GM10266 (cell line): ENCODE results near the gene SF3B4.
A peak's percentile ranks its signal among the peaks of the same experiment; 100 is the strongest.
"Not testable (repeated sequence)": the region's sequence is repeated elsewhere in the genome, so short reads cannot be mapped to it uniquely, and the experiment has no call there.

ENCODE experiments used
- DNase-seq: peaks from one replicate; pipeline ENCODE4 v3.0.0; 2012; ENCODE audit errors: extremely low spot score
- TF ChIP-seq, protein P1 (sequence below): IDR thresholded peaks from 2 replicates; pipeline ENCODE4 v1.5.1; 2012; ENCODE audit warnings: mild to moderate bottlenecking, low read depth; ENCODE audit not compliant: control insufficient read depth, insufficient read depth; ENCODE audit errors: missing control alignments

Gene SF3B4

GRCh38 chr1:149888247-149888998 is 39.2 kb downstream of the SF3B4 start:
- TF ChIP-seq, protein P1, sequence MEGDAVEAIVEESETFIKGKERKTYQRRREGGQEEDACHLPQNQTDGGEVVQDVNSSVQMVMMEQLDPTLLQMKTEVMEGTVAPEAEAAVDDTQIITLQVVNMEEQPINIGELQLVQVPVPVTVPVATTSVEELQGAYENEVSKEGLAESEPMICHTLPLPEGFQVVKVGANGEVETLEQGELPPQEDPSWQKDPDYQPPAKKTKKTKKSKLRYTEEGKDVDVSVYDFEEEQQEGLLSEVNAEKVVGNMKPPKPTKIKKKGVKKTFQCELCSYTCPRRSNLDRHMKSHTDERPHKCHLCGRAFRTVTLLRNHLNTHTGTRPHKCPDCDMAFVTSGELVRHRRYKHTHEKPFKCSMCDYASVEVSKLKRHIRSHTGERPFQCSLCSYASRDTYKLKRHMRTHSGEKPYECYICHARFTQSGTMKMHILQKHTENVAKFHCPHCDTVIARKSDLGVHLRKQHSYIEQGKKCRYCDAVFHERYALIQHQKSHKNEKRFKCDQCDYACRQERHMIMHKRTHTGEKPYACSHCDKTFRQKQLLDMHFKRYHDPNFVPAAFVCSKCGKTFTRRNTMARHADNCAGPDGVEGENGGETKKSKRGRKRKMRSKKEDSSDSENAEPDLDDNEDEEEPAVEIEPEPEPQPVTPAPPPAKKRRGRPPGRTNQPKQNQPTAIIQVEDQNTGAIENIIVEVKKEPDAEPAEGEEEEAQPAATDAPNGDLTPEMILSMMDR: peak; percentile 72
- DNase-seq: peak; percentile 72

DNA sequence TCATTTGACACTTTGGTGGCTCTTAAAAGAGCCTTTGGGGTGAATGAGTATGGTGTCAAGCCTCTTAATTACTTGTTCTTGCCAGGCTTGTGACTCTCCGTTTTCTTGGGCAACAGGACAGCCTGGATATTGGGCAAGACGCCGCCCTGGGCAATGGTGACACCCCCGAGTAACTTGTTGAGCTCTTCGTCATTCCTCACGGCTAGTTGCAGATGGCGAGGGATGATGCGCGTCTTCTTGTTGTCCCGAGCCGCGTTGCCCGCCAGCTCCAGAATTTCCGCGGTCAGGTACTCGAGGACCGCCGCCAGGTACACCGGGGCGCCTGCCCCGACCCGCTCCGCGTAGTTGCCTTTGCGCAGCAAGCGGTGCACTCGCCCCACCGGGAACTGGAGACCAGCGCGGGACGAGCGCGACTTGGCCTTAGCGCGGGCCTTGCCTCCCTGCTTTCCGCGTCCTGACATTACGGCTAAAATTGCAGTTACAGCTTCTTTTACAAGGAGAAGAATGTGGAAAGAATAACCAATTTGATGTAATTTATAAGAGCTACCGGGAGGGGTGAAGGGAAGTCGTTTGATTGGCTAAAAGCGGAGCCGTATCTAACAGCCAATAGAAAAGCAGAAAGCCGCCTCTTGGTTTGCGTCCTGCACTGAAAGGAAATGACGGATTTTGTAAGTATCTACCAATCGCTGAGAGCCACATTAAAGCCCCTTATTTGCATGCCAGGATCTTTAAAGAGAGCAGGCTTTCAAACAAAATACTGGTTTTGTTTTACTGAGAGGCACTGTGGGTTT is 40.0 kb downstream of the SF3B4 start:
- TF ChIP-seq, protein P1: no peak
- peak; percentile 84 for DNase-seq

DNA sequence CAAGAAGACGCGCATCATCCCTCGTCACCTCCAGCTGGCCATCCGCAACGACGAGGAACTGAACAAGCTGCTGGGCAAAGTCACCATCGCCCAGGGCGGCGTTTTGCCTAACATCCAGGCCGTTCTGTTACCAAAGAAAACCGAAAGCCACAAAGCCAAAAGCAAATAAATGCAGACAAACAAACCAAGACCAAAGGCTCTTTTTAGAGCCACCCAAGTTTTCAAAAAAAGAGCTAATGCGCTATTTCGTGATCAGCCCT is 40.5 kb downstream of the SF3B4 start:
- not testable (repeated sequence) for DNase-seq

DNA sequence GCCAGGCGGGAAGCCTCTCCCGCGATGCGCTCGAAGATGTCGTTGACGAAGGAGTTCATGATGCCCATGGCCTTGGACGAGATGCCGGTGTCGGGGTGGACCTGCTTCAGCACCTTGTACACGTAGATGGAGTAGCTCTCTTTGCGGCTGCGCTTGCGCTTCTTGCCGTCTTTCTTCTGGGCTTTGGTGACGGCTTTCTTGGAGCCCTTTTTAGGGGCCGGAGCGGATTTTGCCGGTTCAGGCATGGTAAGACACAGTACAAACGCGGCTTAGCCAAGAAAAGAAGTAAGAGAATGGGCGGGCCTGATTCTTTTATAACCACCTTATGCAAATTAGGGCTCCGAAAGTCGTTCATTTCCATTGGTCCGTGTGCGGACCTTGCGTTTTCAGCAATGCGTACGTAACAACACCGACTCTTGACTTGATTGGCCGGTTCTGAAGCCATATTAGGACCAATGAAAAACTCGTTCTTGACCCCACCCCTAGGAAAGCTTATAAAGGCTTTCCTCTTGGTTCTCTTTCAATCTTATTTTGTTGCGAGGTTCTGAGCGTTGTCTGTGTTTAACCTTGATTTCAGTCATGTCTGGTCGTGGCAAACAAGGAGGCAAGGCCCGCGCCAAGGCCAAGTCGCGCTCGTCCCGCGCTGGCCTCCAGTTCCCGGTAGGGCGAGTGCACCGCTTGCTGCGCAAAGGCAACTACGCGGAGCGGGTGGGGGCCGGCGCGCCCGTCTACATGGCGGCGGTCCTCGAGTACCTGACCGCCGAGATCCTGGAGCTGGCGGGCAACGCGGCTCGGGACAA is 41.0 kb downstream of the SF3B4 start:
- peak; percentile 89 for DNase-seq
- TF ChIP-seq, protein P1: no peak

- not testable (repeated sequence) for DNase-seq
Measured at GRCh38 chr1:149886121-149886395, 41.5 kb downstream of the SF3B4 start.

GRCh38 chr1:149885339-149886120 is 42.1 kb downstream of the SF3B4 start:
- TF ChIP-seq, protein P1: no peak
- no peak for DNase-seq

DNA sequence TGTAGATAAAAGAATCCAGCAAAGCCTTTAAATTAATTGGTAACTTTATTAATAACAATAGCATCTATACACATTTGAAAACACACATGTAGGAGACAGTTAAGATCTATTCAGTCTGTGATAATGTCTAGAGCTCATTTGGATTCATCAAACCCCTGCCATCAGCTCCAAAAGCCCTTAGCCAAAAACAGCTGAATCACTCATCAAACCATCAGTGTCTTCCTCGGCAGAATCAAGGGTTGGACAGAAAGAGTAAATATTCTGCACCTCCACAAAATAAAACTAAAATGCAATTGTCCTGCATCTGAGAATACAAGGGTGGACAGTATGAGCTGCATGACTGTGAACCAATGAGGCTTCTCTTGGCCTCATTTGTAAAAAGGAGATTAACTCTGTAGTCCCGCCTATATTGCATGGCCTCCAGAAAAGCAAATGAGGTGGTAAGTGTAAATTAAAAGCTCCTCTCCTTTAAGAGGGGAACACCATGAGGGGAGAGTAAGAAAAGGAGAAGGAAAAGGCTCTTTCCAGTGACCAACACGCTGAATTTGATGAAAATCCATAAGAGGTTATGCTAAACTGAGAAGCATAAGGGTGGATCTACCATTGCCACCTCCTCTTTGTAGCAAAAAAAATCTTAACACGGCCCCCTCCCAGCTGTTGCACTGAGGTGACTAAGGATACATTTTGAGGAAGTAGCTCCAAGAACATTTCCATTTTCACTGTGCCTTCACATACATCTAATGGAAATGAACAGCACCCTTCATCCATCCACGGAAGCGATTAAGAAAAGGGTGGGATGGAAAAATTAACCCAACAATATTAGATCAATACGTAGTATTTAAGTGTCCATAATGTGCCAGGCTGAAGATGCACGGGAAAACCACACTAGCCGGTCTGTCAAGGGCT is 42.9 kb downstream of the SF3B4 start:
- DNase-seq: no peak
- TF ChIP-seq, protein P1: no peak
